NCI-H524 (cell line): ENCODE results near the gene LRRC8A.
A peak's percentile ranks its signal among the peaks of the same experiment; 100 is the strongest.
"Not testable (repeated sequence)": the region's sequence is repeated elsewhere in the genome, so short reads cannot be mapped to it uniquely, and the experiment has no call there.

Source experiments
- DNase-seq, 2 experiments: peaks; one replicate each; lab custom pipeline; 2025; lab: John Stamatoyannopoulos, UW

The LRRC8A gene

DNA sequence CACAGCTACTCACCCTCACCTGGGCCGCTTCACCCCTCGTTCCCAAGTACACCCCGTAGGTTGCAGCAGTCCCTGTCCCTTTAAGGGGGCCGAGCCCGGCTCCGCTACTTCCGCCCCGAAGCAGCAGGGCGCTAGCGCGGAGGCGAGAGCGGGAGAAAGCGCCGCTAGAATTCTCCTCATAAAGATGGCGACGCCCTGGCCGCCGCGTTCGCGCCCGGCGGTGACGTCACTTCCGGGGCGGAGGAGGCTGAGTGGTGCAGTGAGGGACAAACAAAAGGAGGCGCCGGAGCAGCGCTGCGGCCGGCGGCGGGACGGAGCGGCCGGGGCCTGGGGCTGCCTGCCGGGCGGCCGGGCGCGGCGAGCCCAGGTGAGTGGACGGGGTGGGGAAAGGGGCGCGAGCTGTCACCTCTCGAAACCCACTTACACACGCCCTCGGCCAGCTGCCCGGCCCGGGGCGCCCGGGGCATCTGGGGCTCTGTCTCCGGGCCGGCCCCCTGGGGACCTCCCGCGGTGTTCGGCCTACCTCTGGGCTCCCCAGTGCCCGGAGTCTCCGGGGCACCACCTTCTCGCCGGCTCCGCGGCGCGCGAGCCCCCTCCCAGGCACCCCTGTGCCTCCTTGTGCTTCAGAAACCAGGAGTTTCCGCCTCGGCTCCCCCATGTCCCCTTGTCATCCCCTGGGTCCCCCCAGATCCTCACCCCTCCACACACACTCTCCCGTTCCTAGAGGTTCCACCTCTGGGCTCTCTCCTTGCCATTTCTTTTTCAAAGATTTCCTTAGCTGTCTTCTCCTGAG lies at the start of gene LRRC8A, which contains the start of gene KYAT1:
Gene LRRC8A (plus strand): TSS at position 250 of the 793 bp plus-strand sequence. CDS start 25,032 bp downstream, outside the sequence.
Gene KYAT1 (minus strand): TSS at position 67 of the 793 bp plus-strand sequence. CDS start 36,545 bp downstream, outside the sequence.
- DNase-seq = peak; percentile 98 to 99

DNA sequence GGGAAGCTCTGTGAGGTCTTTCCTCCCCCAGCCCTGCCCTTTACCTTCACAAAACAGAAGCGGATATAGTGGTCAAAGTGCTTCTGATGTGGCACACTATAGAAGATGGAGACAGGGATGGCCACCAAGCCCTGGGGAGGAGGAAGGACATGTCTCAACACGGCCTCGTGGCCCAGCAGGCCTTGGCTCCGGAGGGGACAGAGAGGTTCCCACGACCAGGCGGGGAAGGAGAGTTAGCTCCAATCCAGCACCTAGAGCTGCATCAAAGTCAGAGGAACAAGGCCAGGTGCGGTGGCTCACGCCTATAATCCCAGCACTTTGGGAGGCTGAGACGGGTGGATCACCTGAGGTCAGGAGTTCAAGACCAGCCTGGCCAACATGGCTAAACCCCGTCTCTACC lies 48.2 kb upstream of the LRRC8A start:
- no peak for DNase-seq

DNA sequence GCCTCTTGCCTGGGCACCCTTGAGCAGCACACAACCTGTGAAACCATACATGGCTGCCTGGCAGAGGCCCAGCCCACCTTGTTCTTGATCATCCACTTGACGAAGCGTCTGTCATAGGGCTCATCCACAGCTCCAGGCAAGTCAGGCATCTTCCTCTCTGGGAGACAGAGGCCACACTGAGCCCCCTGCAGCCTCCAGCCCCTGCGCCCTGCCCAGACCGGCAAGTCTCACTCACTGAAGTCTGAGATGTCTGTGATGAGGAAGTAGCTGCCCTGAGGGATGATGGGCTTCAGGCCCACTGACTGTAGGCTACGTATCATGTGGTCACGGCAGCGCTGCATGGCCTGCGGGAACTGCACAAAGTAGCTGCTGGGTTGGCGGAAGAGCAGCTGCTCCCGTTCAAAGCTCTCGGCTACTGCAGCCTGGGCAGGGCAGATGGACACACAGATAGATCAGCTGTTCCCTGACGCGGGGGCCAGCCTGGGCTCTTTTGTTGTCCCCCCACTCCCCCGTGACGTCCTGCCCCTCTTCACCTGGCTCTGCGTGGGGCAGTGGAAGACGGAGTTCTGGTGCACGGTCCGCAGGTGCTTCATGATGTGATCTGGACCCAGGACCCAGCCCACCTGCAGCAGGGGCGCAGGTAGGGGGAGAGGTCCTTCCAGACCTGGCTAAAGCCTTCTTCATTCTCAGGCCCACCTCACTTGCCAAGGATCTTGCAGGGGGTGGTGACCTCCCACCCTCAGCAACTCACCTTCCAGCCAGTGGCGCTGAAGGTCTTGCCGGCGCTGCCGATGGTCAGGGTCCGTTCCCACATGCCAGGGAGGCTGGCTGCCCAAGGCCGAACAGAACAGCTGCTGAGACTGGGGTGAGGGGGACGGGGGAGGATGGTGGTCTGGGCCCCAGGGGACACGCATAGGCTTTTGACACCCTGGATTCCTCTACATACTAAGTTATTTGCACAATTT lies 46.4 kb upstream of the LRRC8A start:
- DNase-seq = no peak

DNA sequence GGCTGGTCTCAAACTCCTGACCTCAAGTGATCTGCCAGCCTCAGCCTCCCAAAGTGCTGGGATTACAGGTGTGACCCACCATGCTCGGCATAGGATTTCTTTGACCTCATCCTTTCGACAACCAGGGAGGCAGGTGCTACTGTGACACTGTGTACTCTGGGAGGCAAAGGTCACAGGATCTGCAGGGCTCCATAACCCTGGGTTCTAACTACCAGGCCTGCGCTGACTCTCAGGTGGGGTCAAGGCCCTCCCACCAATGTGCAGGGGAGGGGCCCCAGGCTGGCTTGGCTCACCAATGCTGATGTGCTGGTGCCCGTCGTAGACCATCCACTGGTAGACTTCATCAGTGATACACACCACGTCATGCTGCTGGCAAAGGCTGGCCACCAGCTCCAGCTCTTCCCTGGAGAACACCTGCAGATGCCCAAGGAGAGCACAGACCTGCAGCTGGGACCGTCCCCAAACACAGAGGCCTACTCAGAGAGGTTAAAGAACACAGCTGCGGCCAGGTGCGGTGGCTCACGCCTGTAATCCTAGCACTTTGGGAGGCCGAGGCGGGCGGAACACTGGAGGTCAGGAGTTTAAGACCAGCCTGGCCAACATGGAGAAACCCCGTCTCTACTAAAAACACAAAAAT lies 45.3 kb upstream of the LRRC8A start:
- DNase-seq = no peak

DNA sequence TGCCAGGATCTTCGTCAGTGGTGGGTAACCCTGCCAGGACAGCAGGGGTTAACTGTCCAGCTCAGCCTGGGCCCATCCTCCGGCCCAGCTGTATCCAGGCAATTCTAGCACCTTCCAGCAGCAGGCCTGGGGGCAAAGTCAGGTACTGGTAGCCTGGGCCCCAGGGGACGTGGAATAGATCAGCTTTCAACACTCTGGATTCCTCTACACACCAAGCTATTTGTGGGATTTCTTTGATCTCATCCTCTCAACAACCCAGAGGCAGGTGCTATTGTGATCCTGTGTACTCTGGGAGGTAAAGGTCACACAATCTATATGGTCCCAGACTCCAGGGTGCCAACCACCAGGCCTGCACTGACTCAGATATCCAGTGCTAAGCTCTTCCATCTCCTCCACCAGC lies 43.6 kb upstream of the LRRC8A start:
- DNase-seq = no peak

DNA sequence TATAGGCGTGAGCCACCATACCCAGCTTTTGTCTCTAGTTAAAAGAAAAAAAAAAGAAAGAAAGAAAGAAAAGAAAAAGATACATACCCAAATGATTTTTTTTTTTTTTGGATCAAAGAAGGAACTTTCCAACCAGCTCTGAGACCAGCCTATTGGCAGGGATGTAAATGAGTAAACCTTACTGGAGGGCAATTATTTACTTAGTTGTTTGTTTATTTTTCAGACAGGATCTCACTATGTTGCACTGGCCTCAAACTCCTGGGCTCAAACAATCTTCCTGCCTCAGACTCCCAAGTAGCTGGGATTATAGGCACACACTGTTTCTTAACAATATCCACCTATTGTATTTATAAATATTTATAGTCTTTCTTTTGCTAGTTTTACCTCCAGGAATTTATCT lies 41.4 kb upstream of the LRRC8A start:
- DNase-seq = no peak

DNA sequence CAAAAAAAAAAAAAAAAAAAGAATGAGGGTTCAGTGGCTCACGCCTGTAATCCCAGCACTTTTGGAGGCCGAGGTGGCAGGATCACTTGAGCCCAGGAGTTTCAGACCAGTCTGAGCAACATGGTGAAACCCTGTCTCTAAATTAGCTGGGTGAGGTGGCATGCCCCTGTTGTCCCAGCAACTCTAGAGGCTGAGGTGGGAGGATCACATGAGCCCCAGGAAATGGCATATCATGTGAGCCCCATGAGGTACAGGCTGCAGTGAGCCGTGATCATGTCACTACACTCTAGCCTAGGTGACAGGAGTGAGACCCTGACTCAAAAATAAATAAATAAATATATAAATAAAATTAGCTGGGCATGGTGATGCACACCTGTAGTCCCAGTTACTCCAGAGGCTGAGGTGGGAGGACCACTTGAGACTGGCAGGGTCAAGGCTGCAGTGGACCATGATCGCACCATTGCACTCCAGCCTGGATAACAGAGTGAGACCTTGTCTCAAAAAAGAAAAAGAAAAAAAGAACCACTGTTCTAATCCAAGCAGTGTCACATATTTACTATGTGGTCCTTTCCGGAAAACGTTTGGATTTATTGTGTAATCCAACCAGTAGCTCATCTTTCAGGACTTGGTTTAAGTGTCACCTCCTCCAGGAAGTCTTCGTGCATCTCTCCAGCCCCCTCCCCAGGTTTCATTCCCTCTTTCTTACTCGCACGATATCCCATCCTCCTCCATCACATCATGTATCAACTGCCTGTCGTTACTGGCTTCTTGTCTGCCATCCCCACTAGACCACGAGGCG lies 40.0 kb upstream of the LRRC8A start:
- DNase-seq = no peak

DNA sequence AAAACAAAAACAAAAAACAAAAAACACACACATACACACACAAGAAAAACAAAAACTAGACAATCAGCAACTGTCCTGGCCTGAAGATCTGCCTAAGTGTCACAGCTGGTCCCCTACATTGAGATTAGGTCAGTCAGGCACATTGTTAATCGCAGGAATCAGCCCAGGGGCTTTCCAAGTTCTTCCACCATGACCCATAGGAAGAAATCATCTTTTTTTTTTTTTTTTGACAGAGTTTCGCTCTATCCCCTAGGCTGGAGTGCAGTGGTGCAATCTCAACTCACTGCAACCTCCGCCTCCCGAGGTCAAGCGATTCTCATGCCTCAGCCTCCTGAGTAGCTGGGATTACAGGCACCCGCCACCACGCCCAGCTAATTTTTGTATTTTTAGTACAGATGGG lies 38.8 kb upstream of the LRRC8A start:
- DNase-seq = not testable (repeated sequence)

DNA sequence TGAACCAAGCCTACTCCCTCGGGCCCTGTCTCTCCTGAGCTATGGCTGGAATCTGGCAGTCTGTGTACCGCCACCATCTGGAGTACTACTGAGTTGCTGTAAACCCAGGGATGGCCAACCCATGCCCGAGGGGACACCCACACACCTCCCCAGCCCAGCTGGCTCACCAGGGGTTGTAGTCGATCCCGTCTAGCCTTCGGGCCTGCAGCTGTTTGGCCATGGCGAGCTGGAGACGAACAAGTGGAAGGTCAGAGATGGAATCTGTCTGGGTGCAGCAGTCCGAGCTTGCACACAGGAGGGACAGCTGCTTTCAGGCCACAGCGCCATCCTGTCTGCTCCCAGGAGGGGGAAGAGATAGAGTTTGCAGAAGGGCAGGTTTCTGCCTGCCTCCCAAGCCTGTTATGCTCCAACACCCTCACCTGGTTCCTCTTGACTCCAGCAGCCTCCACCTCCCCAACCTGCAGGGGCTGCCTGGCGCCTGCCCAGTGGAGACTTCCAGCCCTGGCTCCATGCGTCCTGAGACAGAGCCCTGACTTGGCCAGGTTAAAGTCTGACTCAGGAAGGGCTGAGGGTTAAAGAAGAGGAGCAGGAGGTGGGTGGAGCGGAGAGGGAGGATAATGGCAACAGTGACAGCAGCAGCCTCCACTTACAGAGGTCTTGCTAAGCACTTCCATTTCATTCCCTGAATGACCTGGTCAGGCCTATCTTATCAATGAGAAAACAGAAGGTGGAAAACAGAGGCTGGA lies 36.6 kb upstream of the LRRC8A start:
- peak in 1 of 2 experiments; percentile 46 for DNase-seq

DNA sequence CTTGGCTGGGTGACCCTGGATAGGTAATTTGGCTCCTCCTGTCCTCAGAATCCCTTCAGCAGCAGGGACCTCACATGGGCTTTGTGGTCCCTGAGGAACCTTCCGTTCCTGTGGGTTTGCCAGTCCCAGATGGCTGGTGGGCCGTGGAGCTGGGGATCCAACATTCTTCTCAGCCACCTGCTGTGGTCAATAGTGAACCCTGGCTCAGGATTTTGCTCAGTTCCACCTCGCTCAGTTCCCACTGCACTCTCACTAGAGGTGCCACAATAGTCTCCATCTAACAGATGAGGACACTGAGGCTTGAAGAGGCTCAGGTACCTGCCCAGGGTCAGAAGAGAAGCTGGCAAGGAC lies 35.3 kb upstream of the LRRC8A start:
- DNase-seq = no peak

DNA sequence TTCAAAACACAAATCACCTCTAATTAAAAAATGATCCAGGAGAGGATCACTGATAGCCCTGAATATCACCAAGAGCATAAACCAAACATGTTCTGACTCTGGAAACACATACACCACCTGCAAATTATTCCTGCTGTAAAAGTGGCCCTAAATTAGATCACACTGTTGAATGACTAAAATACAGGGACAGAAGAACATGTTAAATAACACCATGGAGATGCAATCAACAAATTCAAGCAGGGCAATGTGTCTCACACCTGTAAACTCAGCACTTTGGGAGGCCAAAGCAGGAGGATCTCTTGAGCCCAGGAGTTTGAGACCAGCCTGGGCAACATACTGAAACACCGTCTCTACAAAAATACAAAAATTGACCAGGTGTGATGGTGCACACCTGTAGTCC lies 34.1 kb upstream of the LRRC8A start:
- no peak for DNase-seq

DNA sequence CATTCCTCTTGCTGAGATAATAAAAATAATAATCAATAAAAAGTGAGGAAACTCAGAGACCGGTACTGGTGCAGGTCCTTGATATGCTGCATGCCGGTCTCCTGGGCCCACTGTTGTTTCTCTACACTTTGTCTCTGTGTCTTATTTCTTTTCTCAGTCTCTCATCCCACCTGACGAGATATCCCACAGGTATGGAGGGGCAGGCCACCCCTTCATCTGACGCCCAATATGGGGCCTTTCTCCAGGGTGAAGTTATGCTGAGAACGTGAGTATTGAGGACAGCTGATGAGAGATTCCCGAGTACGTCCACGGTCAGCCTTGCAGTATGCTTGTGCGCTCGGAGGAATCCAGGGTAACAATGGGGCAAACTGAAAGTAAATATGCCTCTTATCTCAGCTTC lies 30.9 kb upstream of the LRRC8A start:
- not testable (repeated sequence) for DNase-seq

DNA sequence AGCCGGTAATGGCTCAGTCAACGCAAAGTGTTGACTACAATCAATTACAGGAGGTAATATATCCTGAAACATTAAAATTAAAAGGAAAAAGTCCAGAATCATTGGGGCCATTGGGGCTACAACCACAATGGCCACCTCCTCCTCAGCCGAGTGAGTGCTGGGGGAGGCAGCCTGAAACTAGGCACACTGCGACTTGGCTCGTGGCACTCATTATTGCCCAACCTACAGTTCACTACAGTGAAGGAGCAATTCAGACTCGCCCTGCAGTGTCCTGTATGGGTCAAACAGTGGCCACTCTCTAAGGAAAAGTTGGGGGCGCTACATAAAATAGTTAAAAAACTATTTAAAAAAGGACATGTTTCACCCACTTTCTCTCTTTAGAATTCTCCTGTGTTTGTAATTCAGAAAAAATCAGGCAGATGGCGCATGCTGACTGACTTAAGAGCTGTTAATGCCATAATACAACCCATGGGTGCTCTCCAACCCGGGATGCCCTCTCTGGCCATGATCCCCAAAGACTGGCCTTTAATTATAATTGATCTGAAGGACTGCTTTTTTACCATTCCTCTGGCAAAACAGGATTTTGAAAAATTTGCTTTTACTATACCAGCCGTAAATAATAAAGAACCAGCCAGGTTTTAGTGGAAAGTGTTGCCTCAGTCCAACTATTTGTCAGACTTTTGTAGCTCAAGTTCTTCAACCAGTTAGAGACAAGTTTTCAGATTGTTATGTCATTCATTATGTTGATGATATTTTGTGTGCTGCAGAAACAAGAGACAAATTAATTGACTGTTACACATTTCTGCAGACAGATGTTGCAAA lies 29.9 kb upstream of the LRRC8A start:
- DNase-seq = peak; percentile 11 to 66

DNA sequence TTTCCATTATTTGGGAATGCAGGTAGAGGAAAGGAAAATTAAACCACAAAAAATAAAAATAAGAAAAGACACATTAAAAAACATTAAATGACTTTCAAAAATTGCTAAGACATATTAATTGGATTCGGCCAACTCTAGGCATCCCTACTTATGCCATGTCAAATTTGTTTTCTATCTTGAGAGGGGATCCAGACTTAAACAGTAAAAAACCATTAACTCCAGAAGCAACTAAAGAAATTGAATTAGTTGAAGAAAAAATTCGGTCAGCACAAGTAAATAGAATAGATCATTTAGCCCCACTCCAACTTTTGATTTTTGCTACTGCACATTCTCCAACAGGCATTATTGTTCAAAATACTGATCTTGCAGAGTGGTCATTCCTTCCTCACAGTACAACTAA lies 29.3 kb upstream of the LRRC8A start:
- not testable (repeated sequence) for DNase-seq

DNA sequence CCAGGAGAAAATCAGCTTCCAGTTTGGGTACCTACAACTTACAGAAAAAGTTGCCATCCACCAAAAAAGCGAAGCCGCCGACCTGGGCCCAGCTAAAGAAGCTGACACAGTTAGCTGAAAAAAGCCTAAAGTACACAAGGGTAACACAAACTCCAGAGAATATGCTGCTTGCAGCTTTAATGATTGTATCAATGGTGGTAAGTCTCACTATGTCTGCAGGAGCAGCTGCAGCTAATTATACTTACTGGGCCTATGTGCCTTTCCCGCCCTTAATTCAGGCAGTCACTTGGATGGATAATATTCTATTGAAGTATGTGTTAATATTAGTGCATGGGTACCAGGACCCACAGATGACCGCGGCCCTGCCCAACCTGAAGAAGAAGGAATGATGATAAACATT lies 27.5 kb upstream of the LRRC8A start:
- not testable (repeated sequence) for DNase-seq

DNA sequence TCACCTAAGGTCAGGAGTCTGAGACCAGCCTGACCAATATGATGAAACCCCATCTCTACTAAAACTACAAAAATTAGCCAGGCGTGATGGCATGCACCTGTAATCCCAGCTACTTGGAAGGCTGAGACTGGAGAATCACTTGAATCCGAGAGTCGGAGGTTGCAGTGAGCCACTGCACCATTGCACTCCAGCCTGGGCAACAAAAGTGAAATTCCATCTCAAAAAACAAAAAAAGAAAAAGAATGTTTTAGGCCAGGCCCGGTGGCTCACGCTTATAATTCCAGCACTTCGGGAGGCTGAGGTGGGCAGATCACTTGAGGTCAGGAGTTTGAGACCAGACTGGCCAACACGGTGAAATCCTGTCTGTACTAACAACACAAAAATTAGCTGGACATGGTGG lies 23.5 kb upstream of the LRRC8A start:
- not testable (repeated sequence) for DNase-seq

DNA sequence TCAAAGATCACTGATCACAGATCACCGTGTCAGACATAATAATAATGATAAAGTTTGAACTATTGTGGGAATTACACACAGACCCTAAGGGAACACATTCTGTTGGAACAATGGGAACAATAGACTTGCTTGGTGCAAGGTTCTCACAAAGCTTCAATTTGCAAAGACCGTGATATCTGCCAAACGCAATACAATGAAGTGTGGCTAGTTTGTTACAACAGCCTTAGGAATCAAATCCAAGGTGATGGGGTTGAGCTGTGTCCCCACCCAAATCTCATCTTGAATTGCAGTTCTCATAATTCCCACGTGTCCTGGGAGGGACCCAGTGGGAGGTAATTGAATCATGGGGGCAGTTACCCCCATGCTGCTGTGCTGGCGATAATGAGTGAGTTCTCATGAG lies 21.0 kb upstream of the LRRC8A start:
- DNase-seq = no peak

DNA sequence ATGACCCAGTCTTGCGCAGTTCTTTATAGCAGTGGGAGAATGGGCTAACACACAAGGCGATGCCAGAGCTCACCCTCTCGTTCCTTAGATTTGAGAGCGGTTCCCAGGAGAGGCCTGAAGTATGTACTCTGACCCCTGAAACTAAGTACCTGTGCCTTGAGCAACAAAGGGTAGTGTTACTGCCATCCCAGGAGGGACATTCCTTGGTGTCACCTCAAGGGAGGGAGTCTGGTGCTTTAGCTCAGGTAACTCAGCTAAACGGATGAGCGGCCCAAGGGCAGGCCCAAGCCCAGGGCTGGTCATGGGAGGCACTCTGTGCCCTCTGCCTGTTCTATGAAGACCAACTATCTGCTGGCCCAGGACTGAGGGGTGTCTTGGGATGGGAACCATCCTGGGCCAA lies 20.4 kb upstream of the LRRC8A start:
- no peak for DNase-seq

DNA sequence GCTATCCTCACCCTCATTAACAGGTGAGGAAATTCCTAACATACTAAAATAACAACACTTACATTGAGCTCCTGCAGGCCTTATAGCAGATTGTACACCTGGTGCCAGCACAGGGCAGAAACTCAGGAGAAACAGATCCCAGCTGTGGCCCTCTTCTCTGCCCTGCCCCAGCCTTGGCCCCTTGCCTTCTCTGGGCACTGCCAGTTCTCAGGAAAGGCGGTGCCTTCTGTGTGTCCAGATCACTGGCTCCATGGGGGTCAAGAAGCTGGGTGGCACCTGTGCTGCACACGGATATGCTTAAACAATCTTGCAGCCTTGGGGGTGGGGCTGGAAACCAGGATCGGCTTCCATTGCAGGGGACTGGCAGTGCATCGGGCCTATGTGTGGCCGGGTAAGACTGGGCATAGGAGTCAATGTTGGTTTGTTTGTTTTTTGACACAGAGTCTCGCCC lies 19.5 kb upstream of the LRRC8A start:
- no peak for DNase-seq

DNA sequence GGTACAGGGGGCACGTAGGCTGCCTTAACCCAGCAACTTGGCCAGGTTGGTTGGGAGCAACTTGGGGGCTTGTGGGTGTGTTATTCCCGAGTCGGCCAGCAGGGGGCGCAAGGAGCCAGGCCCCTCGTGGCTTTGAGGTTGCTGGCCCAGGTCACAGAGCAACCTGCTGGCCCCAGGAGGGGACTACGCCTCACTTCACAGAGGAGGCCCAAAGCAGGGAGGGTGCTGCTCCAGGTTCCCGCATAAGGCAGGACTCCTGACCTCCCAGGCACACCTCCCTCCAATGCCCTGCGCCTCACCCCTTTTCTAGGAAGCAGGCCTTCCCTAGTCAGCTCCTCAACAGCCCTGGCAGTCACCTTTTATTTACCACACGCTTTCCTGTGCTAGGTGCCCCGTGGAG lies 18.3 kb upstream of the LRRC8A start:
- peak; percentile 20 to 61 for DNase-seq
